H9 (cell line): ENCODE results near the gene SLPI. TPM values are rescaled to one million over a fixed set of nuclear protein-coding genes. Genes with fewer than 3 reads are reported as not detected.

Experiments
- DNase-seq: peaks from one replicate; pipeline ENCODE4 v3.0.0-alpha.2; 2017
- H2AFZ ChIP-seq: one replicate; pipeline ENCODE4 v1.6.1; 2013; ENCODE audit warnings: mild to moderate bottlenecking, low read length, control low read depth, moderate library complexity
- H2AK5ac ChIP-seq: 2 replicates; pipeline ENCODE4 v1.6.1; 2013; ENCODE audit warnings: low read length, control low read depth, mixed read lengths; ENCODE audit not compliant: insufficient read length
- H2BK120ac ChIP-seq: one replicate; pipeline ENCODE4 v1.6.1; 2013; ENCODE audit warnings: low read depth, mild to moderate bottlenecking, low read length, control low read depth, inconsistent platforms; ENCODE audit not compliant: poor library complexity, severe bottlenecking
- H2BK12ac ChIP-seq: 2 replicates; pipeline ENCODE4 v1.6.1; 2013; ENCODE audit warnings: low read length, control low read depth, mixed read lengths, low read depth; ENCODE audit not compliant: insufficient read length
- H2BK15ac ChIP-seq: 2 replicates; pipeline ENCODE4 v1.6.1; 2013; ENCODE audit warnings: low read depth, low read length, control low read depth
- H2BK20ac ChIP-seq: one replicate; pipeline ENCODE4 v1.6.1; 2013; ENCODE audit warnings: low read depth, mild to moderate bottlenecking, low read length, control low read depth, inconsistent platforms; ENCODE audit not compliant: poor library complexity, severe bottlenecking
- H2BK5ac ChIP-seq: 2 replicates; pipeline ENCODE4 v1.6.1; 2013; ENCODE audit warnings: low read length, control low read depth, mixed read lengths; ENCODE audit not compliant: insufficient read length
- H3K14ac ChIP-seq: 2 replicates; pipeline ENCODE4 v1.6.1; 2013; ENCODE audit warnings: low read length, control low read depth; ENCODE audit not compliant: insufficient read depth
- H3K18ac ChIP-seq: 2 replicates; pipeline ENCODE4 v1.6.1; 2013; ENCODE audit warnings: low read depth, mild to moderate bottlenecking, mixed read lengths, low read length, control low read depth; ENCODE audit not compliant: insufficient read length
- H3K23ac ChIP-seq: 2 replicates; pipeline ENCODE4 v1.6.1; 2013; ENCODE audit warnings: low read length, control low read depth, mixed read lengths, low read depth; ENCODE audit not compliant: insufficient read length
- H3K23me2 ChIP-seq: 2 replicates; pipeline ENCODE4 v1.6.1; 2013; ENCODE audit warnings: low read depth, mild to moderate bottlenecking, mixed read lengths, low read length, control low read depth; ENCODE audit not compliant: insufficient read length, poor library complexity, severe bottlenecking
- H3K27ac ChIP-seq: 2 replicates; pipeline ENCODE4 v1.5.1; 2013; ENCODE audit warnings: low read length, control low read depth, mixed read lengths, low read depth; ENCODE audit not compliant: insufficient read length
- H3K27me3 ChIP-seq: 2 replicates; pipeline ENCODE4 v1.6.1; 2013; ENCODE audit warnings: low read length, control low read depth, inconsistent platforms; ENCODE audit not compliant: insufficient read depth
- H3K4ac ChIP-seq: 2 replicates; pipeline ENCODE4 v1.6.1; 2013; ENCODE audit warnings: low read depth, mild to moderate bottlenecking, control low read depth, inconsistent platforms, low read length, moderate library complexity
- H3K4me1 ChIP-seq: 2 replicates; pipeline ENCODE4 v1.6.1; 2013; ENCODE audit warnings: low read length, control low read depth, inconsistent platforms; ENCODE audit not compliant: insufficient read depth
- H3K4me2 ChIP-seq: 2 replicates; pipeline ENCODE4 v1.6.1; 2013; ENCODE audit warnings: low read length, control low read depth, mixed read lengths; ENCODE audit not compliant: insufficient read length, insufficient read depth
- H3K56ac ChIP-seq: 2 replicates; pipeline ENCODE4 v1.6.1; 2013; ENCODE audit warnings: low read depth, mild to moderate bottlenecking, mixed read lengths, low read length, control low read depth; ENCODE audit not compliant: insufficient read length
- H3K79me1 ChIP-seq: 2 replicates; pipeline ENCODE4 v1.6.1; 2013; ENCODE audit warnings: low read depth, mild to moderate bottlenecking, moderate library complexity, low read length, control low read depth, inconsistent platforms; ENCODE audit not compliant: insufficient read depth, poor library complexity, severe bottlenecking
- H3K79me2 ChIP-seq: 2 replicates; pipeline ENCODE4 v1.6.1; 2013; ENCODE audit warnings: low read length, control low read depth, inconsistent platforms; ENCODE audit not compliant: insufficient read depth
- H3K9ac ChIP-seq: 2 replicates; pipeline ENCODE4 v1.6.1; 2013; ENCODE audit warnings: low read length, control low read depth, mixed read lengths; ENCODE audit not compliant: insufficient read length; ENCODE audit errors: extremely low read depth
- H3K9me3 ChIP-seq: one replicate; pipeline ENCODE4 v1.6.1; 2013; ENCODE audit warnings: low read depth, low read length, inconsistent platforms; ENCODE audit not compliant: control insufficient read depth
- H3T11ph ChIP-seq: one replicate; pipeline ENCODE4 v1.6.1; 2013; ENCODE audit warnings: mild to moderate bottlenecking, low read length, control low read depth, inconsistent platforms
- H4K20me1 ChIP-seq: one replicate; pipeline ENCODE4 v1.6.1; 2013; ENCODE audit not compliant: control insufficient read depth, insufficient read length, insufficient read depth
- H4K5ac ChIP-seq: 2 replicates; pipeline ENCODE4 v1.6.1; 2013; ENCODE audit warnings: low read depth, mild to moderate bottlenecking, mixed read lengths, low read length, control low read depth; ENCODE audit not compliant: insufficient read length
- H4K8ac ChIP-seq: replicated peaks from 2 replicates; pipeline ENCODE4 v1.6.1; 2013; ENCODE audit warnings: low read length, control low read depth, mixed read lengths, low read depth; ENCODE audit not compliant: insufficient read length
- H4K91ac ChIP-seq: 2 replicates; pipeline ENCODE4 v1.6.1; 2013; ENCODE audit warnings: low read depth, mild to moderate bottlenecking, moderate library complexity, mixed read lengths, low read length, control low read depth; ENCODE audit not compliant: insufficient read length
- H3K27ac Mint-ChIP-seq, 3 experiments: 2 replicates in 2 of 3; 3 replicates in 1 of 3; pipeline ENCODE4 v1.8.0; 2020 to 2021; ENCODE audit warnings: mixed read lengths in 3 of 3, mild to moderate bottlenecking in 1 of 3, moderate library complexity in 1 of 3
- H3K27me3 Mint-ChIP-seq: 2 replicates; pipeline ENCODE4 v1.8.0; 2021; ENCODE audit warnings: low read depth, mild to moderate bottlenecking, moderate library complexity, mixed read lengths
- H3K36me3 Mint-ChIP-seq, 3 experiments: 2 replicates in 2 of 3; 3 replicates in 1 of 3; pipeline ENCODE4 v1.8.0; 2020 to 2021; ENCODE audit warnings: low read depth in 3 of 3, mixed read lengths in 3 of 3; ENCODE audit not compliant: insufficient read depth in 1 of 3
- H3K4me1 Mint-ChIP-seq, 2 experiments: 2 replicates each; pipeline ENCODE4 v1.8.0; 2020; ENCODE audit warnings: mixed read lengths in 2 of 2
- H3K4me3 Mint-ChIP-seq, 2 experiments: 2 replicates in 1 of 2; 3 replicates in 1 of 2; pipeline ENCODE4 v1.8.0; 2020 to 2021; ENCODE audit warnings: mild to moderate bottlenecking in 2 of 2, mixed read lengths in 2 of 2, moderate library complexity in 1 of 2
- H3K9me3 Mint-ChIP-seq, 2 experiments: 2 replicates in 1 of 2; 3 replicates in 1 of 2; pipeline ENCODE4 v1.8.0; 2020; ENCODE audit warnings: mild to moderate bottlenecking in 2 of 2, mixed read lengths in 2 of 2, moderate library complexity in 1 of 2
- WGBS: extraction: QIAGEN DNeasy Blood & Tissue Kit; methylation state at CpG from one replicate; pipeline ENCODE4 v1.1.7; 2013; ENCODE audit warnings: missing lambda C conversion rate, low lambda C conversion rate, mixed read lengths; ENCODE audit not compliant: insufficient read length; ENCODE audit errors: extremely low coverage; 5-methylcytosine and 5-hydroxymethylcytosine counted together
- total RNA-seq: library from RNA; stranded (reverse); gene quantifications from 2 replicates; pipeline ENCODE4 v1.2.1, GENCODE V29; 2021
- TF ChIP-seq, protein P1 (sequence below): fragments of 200-600 bp; sonication (generic); conservative IDR thresholded peaks from 3 replicates; pipeline ENCODE4 v1.8.0; 2021; ENCODE audit warnings: antibody characterized with exemption, mild to moderate bottlenecking

The SLPI gene
- total RNA-seq, 1 experiment from 2014 or later: not detected

DNA sequence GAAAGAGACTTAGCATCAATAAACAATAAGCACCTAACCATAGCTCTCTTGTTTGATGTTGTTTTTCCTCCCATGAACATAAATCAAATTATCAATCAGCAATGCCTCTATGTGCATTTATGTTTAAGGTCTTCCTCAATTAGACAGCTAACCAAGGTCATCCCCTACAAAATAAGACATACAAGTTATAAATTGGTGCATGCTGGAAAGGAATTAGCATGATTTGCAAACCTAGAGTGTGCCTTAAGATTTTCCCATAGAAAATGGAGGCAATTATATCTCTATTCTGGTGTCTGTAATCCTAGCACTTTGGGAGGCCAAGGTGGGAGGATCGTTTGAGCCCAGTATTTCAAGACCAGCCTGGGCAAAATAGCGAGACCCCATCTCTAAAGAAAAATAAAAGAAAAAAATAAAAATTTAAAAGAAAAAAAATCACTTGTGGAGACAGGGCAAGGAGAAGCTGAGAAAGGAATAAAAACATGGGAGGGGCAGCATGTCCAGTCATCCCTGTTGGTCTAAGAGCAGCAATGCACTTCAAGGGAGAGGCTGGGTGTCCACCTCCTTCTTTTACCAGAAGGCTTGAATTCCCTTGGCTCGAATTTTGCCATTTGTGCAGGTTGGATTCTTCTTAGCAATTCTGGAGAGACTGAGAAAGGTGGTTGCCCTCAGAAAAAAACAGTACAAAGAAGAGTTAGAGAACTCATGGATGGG, 9.3 kb upstream of the SLPI start:
- no peaks in the 10 kb centered on the region for H3K9me3 ChIP-seq
- H3K4me2 ChIP-seq: no peak overlapping the region
- H2AK5ac ChIP-seq: no peak overlapping the region
- H3K79me1 ChIP-seq: no peaks in the 10 kb centered on the region
- H2BK15ac ChIP-seq: no peak overlapping the region
- DNase-seq: no peak
- Mint-ChIP-seq H3K4me1 (peaks cover 8 to 9% of the 10 kb centered on the region in 2 experiments), H3K27me3 (peaks cover 10% of the 10 kb centered on the region), H3K36me3 (no peaks in the 10 kb centered on the region), H3K9me3 (no peaks in the 10 kb centered on the region), H3K4me3 (no peak overlapping the region), H3K27ac (no peak overlapping the region)
- peaks cover 3% of the 10 kb centered on the region; the same call in 1 of the 2 replicates for H3K4me1 ChIP-seq
- no peak overlapping the region for H3K14ac ChIP-seq
- no peak overlapping the region for H3K18ac ChIP-seq
- TF ChIP-seq, protein P1, sequence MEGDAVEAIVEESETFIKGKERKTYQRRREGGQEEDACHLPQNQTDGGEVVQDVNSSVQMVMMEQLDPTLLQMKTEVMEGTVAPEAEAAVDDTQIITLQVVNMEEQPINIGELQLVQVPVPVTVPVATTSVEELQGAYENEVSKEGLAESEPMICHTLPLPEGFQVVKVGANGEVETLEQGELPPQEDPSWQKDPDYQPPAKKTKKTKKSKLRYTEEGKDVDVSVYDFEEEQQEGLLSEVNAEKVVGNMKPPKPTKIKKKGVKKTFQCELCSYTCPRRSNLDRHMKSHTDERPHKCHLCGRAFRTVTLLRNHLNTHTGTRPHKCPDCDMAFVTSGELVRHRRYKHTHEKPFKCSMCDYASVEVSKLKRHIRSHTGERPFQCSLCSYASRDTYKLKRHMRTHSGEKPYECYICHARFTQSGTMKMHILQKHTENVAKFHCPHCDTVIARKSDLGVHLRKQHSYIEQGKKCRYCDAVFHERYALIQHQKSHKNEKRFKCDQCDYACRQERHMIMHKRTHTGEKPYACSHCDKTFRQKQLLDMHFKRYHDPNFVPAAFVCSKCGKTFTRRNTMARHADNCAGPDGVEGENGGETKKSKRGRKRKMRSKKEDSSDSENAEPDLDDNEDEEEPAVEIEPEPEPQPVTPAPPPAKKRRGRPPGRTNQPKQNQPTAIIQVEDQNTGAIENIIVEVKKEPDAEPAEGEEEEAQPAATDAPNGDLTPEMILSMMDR: no peak
- no peak overlapping the region for H4K8ac ChIP-seq
- no peak overlapping the region for H4K5ac ChIP-seq
- no peaks in the 10 kb centered on the region for H3K23me2 ChIP-seq
- no peak overlapping the region for H2AFZ ChIP-seq
- no peak overlapping the region for H2BK120ac ChIP-seq
- H2BK20ac ChIP-seq: no peak overlapping the region
- no peak overlapping the region for H3K56ac ChIP-seq
- no peak overlapping the region for H4K91ac ChIP-seq
- no peak overlapping the region for H3K4ac ChIP-seq
- no peak overlapping the region for H2BK5ac ChIP-seq
- H3K79me2 ChIP-seq: no peaks in the 10 kb centered on the region
- no peaks in the 10 kb centered on the region for H3K27me3 ChIP-seq
- no peak overlapping the region for H3K9ac ChIP-seq
- no peak overlapping the region for H2BK12ac ChIP-seq
- no peak overlapping the region for H3T11ph ChIP-seq
- no peak overlapping the region for H3K23ac ChIP-seq
- WGBS: no CpG with 5 or more reads among the region's 3 CpGs
- H3K27ac ChIP-seq: no peak overlapping the region
- H4K20me1 ChIP-seq: no peaks in the 10 kb centered on the region
